WERI-Rb-1 (cell line): ENCODE results near the gene SESN3.

ENCODE experiments used
- DNase-seq: peaks from one replicate; pipeline ENCODE4 v3.0.0-alpha.2; 2020
- H3K27ac ChIP-seq: fragments of 250-450 bp; sonication (Bioruptor Pico); 2 replicates; pipeline ENCODE4 v1.5.1; 2020; ENCODE audit warnings: mild to moderate bottlenecking, moderate library complexity
- H3K27me3 ChIP-seq: fragments of 250-450 bp; sonication (Bioruptor Pico); 2 replicates; pipeline ENCODE4 v1.5.1; 2021; ENCODE audit warnings: mild to moderate bottlenecking, low read depth, moderate library complexity; ENCODE audit not compliant: insufficient read depth, severe bottlenecking
- H3K36me3 ChIP-seq: fragments of 250-450 bp; sonication (Bioruptor Pico); 2 replicates; pipeline ENCODE4 v1.5.1; 2020; ENCODE audit warnings: mild to moderate bottlenecking, moderate library complexity
- H3K4me3 ChIP-seq: 2 replicates; pipeline ENCODE4 v1.5.1; 2011; ENCODE audit warnings: low read depth, mild to moderate bottlenecking, control low read depth, low read length
- H3K9me3 ChIP-seq: fragments of 250-450 bp; sonication (Bioruptor Pico); 2 replicates; pipeline ENCODE4 v1.5.1; 2021; ENCODE audit warnings: mild to moderate bottlenecking, moderate library complexity; ENCODE audit not compliant: severe bottlenecking
- TF ChIP-seq, protein P1 (sequence below): IDR thresholded peaks from 2 replicates; pipeline ENCODE4 v1.5.1; 2011; ENCODE audit warnings: low read depth, mild to moderate bottlenecking, control low read depth, inconsistent platforms, low read length

Gene SESN3

DNA sequence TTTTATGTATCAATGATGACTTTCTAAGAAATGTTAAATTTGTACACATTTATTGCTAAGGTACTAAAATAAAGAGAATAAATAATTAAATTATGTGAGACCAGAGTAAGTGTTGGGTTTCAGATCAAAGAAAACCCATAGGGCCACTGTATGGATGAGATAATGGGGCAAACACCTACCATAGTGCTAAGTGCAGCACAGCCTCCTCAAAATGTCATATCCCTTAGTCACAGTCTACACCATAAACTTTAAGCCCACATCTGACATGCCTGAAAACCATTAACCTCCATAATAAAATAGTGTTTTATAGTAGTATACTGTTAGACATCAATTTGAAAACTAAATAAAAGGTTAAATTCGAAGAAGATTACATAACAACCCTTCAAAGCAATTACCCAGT lies 37.5 kb downstream of the SESN3 start:
- TF ChIP-seq, protein P1, sequence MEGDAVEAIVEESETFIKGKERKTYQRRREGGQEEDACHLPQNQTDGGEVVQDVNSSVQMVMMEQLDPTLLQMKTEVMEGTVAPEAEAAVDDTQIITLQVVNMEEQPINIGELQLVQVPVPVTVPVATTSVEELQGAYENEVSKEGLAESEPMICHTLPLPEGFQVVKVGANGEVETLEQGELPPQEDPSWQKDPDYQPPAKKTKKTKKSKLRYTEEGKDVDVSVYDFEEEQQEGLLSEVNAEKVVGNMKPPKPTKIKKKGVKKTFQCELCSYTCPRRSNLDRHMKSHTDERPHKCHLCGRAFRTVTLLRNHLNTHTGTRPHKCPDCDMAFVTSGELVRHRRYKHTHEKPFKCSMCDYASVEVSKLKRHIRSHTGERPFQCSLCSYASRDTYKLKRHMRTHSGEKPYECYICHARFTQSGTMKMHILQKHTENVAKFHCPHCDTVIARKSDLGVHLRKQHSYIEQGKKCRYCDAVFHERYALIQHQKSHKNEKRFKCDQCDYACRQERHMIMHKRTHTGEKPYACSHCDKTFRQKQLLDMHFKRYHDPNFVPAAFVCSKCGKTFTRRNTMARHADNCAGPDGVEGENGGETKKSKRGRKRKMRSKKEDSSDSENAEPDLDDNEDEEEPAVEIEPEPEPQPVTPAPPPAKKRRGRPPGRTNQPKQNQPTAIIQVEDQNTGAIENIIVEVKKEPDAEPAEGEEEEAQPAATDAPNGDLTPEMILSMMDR = no peak

DNA sequence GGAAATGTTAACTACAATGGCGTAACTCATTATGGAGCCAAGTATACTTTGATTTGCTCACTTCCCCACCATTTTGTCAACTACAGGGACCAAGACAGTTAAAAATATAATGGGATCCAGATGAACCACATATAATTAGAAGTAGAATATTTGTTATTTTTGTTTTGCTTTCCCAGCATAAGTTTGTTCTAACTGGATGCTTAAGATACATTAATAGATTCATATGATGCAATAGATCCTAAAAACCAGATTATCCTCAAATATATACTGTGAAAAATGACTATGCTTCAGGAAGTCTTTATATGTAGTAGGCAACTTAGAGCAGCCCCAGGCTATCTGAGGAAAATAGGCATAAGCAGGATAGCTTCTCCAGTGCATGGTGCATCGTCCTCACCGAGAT lies 38.3 kb downstream of the SESN3 start:
- Histone ChIP-seq H3K36me3 (peaks cover 12% of the 10 kb centered on the region), H3K27me3 (no peaks in the 10 kb centered on the region), H3K9me3 (no peaks in the 10 kb centered on the region), H3K4me3 (no peak overlapping the region), H3K27ac (no peak overlapping the region)
- DNase-seq = no peak
- TF ChIP-seq, protein P1 = no peak

More for the DNA sequence above, 37.5 kb downstream of the SESN3 start:
- no peak for DNase-seq
- no peaks in the 10 kb centered on the region for H3K27me3 ChIP-seq
- peaks cover 12% of the 10 kb centered on the region for H3K36me3 ChIP-seq
- no peak overlapping the region for H3K27ac ChIP-seq
- H3K9me3 ChIP-seq = no peaks in the 10 kb centered on the region
- no peak overlapping the region for H3K4me3 ChIP-seq

DNA sequence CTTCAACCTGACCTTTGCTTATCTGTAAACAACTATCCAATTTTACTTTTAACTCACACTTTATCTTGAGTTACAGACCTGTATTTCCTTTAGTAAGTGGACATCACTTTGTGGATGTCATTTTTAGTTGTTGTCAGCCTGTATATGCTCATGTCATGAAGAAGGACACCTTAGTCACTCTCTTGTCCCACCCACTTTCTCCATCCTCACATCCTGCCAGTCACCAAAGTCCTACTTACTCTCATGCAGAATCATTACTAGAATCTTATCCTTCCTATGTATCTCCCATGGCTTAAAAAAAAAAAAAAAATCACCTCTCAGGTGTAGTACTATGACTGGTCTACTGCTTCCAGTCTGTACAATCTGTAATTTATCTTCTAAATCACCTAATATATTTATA lies 43.3 kb downstream of the SESN3 start:
- Histone ChIP-seq H3K4me3 (no peak overlapping the region), H3K27me3 (no peaks in the 10 kb centered on the region), H3K9me3 (no peaks in the 10 kb centered on the region), H3K27ac (no peak overlapping the region), H3K36me3 (peaks cover 19% of the 10 kb centered on the region)
- TF ChIP-seq, protein P1 = no peak
- DNase-seq = no peak

DNA sequence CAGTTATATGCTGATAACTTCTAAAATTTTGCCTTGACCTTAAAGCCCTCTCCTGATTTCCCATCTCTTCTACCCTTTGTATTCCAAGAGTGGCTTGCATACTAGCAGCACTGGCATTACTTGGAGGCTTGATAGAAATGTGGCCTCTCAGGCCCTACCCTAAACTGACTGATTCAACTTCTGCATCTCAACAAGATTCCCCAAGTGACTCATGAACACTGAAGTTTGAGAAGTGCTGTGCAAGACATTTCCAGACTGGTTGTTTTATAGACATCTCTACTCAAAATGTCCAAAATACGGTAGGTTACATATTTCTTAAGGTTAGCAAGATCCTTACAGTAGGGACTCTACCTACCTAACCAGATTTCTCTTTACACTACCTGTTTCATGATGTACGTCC lies 48.6 kb downstream of the SESN3 start:
- no peak overlapping the region for H3K4me3 ChIP-seq
- no peaks in the 10 kb centered on the region for H3K9me3 ChIP-seq
- DNase-seq = no peak
- no peak overlapping the region for H3K27ac ChIP-seq
- TF ChIP-seq, protein P1 = no peak
- H3K36me3 ChIP-seq = peaks cover 21% of the 10 kb centered on the region
- no peaks in the 10 kb centered on the region for H3K27me3 ChIP-seq

DNA sequence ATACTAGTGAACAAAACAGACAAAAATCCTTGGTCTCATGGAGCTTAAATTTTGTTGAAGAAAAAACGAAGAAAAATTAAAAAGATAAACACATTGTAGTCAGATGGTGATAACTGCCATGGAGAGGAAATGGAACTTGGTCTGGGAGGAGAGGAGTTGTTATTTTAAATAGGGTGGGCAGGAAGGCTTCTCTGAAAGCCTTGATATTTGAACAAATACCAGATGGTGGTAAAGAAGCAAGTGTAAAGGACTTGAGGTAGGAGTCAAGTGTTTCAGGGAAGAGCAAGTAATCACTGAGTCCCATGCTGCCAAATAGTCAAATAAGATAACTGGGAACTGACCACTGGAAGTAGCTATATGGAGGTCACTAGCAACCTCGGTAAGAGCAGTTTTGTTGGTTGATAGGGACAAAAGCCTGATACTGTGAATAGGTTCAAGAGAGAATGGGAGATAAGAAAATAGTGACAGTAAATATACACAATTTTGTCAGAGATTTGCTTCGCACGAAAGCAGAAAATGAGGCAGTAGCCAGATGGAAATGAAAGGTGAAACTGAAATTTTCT lies 55.1 kb downstream of the SESN3 start:
- H3K27me3 ChIP-seq = no peaks in the 10 kb centered on the region
- peaks cover 16% of the 10 kb centered on the region for H3K36me3 ChIP-seq
- H3K4me3 ChIP-seq = no peak overlapping the region
- no peak overlapping the region for H3K27ac ChIP-seq
- DNase-seq = no peak
- TF ChIP-seq, protein P1 = no peak
- H3K9me3 ChIP-seq = no peaks in the 10 kb centered on the region

DNA sequence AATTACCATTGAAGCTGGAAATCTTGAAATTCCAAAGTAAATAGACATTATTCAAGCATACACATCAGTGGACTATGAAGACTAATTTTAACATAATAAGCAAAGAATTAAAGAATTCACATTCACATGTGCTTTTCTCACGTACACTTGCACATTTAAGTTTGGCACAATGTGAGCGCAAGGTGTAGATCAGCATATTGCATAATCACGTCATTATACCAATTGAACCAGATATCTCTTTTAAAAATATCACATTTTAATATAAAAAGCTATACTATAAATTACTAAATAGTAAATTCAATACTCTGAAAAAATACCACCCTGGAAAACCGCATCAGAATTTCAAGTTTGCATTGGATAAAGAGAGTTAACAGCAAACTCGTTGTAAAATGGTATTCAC lies 60.7 kb downstream of the SESN3 start:
- Histone ChIP-seq H3K4me3 (no peak overlapping the region), H3K36me3 (peaks cover 11% of the 10 kb centered on the region; the same call in 1 of the 2 replicates), H3K9me3 (no peaks in the 10 kb centered on the region), H3K27ac (no peak overlapping the region), H3K27me3 (no peaks in the 10 kb centered on the region)
- TF ChIP-seq, protein P1 = no peak
- DNase-seq = no peak
